H9 (cell line): ENCODE data around the gene TCF23. TPM values are rescaled to one million over a fixed set of nuclear protein-coding genes. Genes with fewer than 3 reads are reported as not detected.

Experiments
- DNase-seq: peaks from one replicate; pipeline ENCODE4 v3.0.0-alpha.2; 2017
- H2AFZ ChIP-seq: one replicate; pipeline ENCODE4 v1.6.1; 2013; ENCODE audit warnings: mild to moderate bottlenecking, low read length, control low read depth, moderate library complexity
- H2AK5ac ChIP-seq: 2 replicates; pipeline ENCODE4 v1.6.1; 2013; ENCODE audit warnings: low read length, control low read depth, mixed read lengths; ENCODE audit not compliant: insufficient read length
- H2BK120ac ChIP-seq: one replicate; pipeline ENCODE4 v1.6.1; 2013; ENCODE audit warnings: low read depth, mild to moderate bottlenecking, low read length, control low read depth, inconsistent platforms; ENCODE audit not compliant: poor library complexity, severe bottlenecking
- H2BK12ac ChIP-seq: 2 replicates; pipeline ENCODE4 v1.6.1; 2013; ENCODE audit warnings: low read length, control low read depth, mixed read lengths, low read depth; ENCODE audit not compliant: insufficient read length
- H2BK15ac ChIP-seq: 2 replicates; pipeline ENCODE4 v1.6.1; 2013; ENCODE audit warnings: low read depth, low read length, control low read depth
- H2BK20ac ChIP-seq: one replicate; pipeline ENCODE4 v1.6.1; 2013; ENCODE audit warnings: low read depth, mild to moderate bottlenecking, low read length, control low read depth, inconsistent platforms; ENCODE audit not compliant: poor library complexity, severe bottlenecking
- H2BK5ac ChIP-seq: 2 replicates; pipeline ENCODE4 v1.6.1; 2013; ENCODE audit warnings: low read length, control low read depth, mixed read lengths; ENCODE audit not compliant: insufficient read length
- H3K14ac ChIP-seq: 2 replicates; pipeline ENCODE4 v1.6.1; 2013; ENCODE audit warnings: low read length, control low read depth; ENCODE audit not compliant: insufficient read depth
- H3K18ac ChIP-seq: 2 replicates; pipeline ENCODE4 v1.6.1; 2013; ENCODE audit warnings: low read depth, mild to moderate bottlenecking, mixed read lengths, low read length, control low read depth; ENCODE audit not compliant: insufficient read length
- H3K23ac ChIP-seq: 2 replicates; pipeline ENCODE4 v1.6.1; 2013; ENCODE audit warnings: low read length, control low read depth, mixed read lengths, low read depth; ENCODE audit not compliant: insufficient read length
- H3K23me2 ChIP-seq: 2 replicates; pipeline ENCODE4 v1.6.1; 2013; ENCODE audit warnings: low read depth, mild to moderate bottlenecking, mixed read lengths, low read length, control low read depth; ENCODE audit not compliant: insufficient read length, poor library complexity, severe bottlenecking
- H3K27ac ChIP-seq: 2 replicates; pipeline ENCODE4 v1.5.1; 2013; ENCODE audit warnings: low read length, control low read depth, mixed read lengths, low read depth; ENCODE audit not compliant: insufficient read length
- H3K27me3 ChIP-seq: 2 replicates; pipeline ENCODE4 v1.6.1; 2013; ENCODE audit warnings: low read length, control low read depth, inconsistent platforms; ENCODE audit not compliant: insufficient read depth
- H3K4ac ChIP-seq: 2 replicates; pipeline ENCODE4 v1.6.1; 2013; ENCODE audit warnings: low read depth, mild to moderate bottlenecking, control low read depth, inconsistent platforms, low read length, moderate library complexity
- H3K4me1 ChIP-seq: 2 replicates; pipeline ENCODE4 v1.6.1; 2013; ENCODE audit warnings: low read length, control low read depth, inconsistent platforms; ENCODE audit not compliant: insufficient read depth
- H3K4me2 ChIP-seq: 2 replicates; pipeline ENCODE4 v1.6.1; 2013; ENCODE audit warnings: low read length, control low read depth, mixed read lengths; ENCODE audit not compliant: insufficient read length, insufficient read depth
- H3K56ac ChIP-seq: 2 replicates; pipeline ENCODE4 v1.6.1; 2013; ENCODE audit warnings: low read depth, mild to moderate bottlenecking, mixed read lengths, low read length, control low read depth; ENCODE audit not compliant: insufficient read length
- H3K79me1 ChIP-seq: 2 replicates; pipeline ENCODE4 v1.6.1; 2013; ENCODE audit warnings: low read depth, mild to moderate bottlenecking, moderate library complexity, low read length, control low read depth, inconsistent platforms; ENCODE audit not compliant: insufficient read depth, poor library complexity, severe bottlenecking
- H3K79me2 ChIP-seq: 2 replicates; pipeline ENCODE4 v1.6.1; 2013; ENCODE audit warnings: low read length, control low read depth, inconsistent platforms; ENCODE audit not compliant: insufficient read depth
- H3K9ac ChIP-seq: 2 replicates; pipeline ENCODE4 v1.6.1; 2013; ENCODE audit warnings: low read length, control low read depth, mixed read lengths; ENCODE audit not compliant: insufficient read length; ENCODE audit errors: extremely low read depth
- H3K9me3 ChIP-seq: one replicate; pipeline ENCODE4 v1.6.1; 2013; ENCODE audit warnings: low read depth, low read length, inconsistent platforms; ENCODE audit not compliant: control insufficient read depth
- H3T11ph ChIP-seq: one replicate; pipeline ENCODE4 v1.6.1; 2013; ENCODE audit warnings: mild to moderate bottlenecking, low read length, control low read depth, inconsistent platforms
- H4K20me1 ChIP-seq: one replicate; pipeline ENCODE4 v1.6.1; 2013; ENCODE audit not compliant: control insufficient read depth, insufficient read length, insufficient read depth
- H4K5ac ChIP-seq: 2 replicates; pipeline ENCODE4 v1.6.1; 2013; ENCODE audit warnings: low read depth, mild to moderate bottlenecking, mixed read lengths, low read length, control low read depth; ENCODE audit not compliant: insufficient read length
- H4K8ac ChIP-seq: replicated peaks from 2 replicates; pipeline ENCODE4 v1.6.1; 2013; ENCODE audit warnings: low read length, control low read depth, mixed read lengths, low read depth; ENCODE audit not compliant: insufficient read length
- H4K91ac ChIP-seq: 2 replicates; pipeline ENCODE4 v1.6.1; 2013; ENCODE audit warnings: low read depth, mild to moderate bottlenecking, moderate library complexity, mixed read lengths, low read length, control low read depth; ENCODE audit not compliant: insufficient read length
- H3K27ac Mint-ChIP-seq, 3 experiments: 2 replicates in 2 of 3; 3 replicates in 1 of 3; pipeline ENCODE4 v1.8.0; 2020 to 2021; ENCODE audit warnings: mixed read lengths in 3 of 3, mild to moderate bottlenecking in 1 of 3, moderate library complexity in 1 of 3
- H3K27me3 Mint-ChIP-seq: 2 replicates; pipeline ENCODE4 v1.8.0; 2021; ENCODE audit warnings: low read depth, mild to moderate bottlenecking, moderate library complexity, mixed read lengths
- H3K36me3 Mint-ChIP-seq, 3 experiments: 2 replicates in 2 of 3; 3 replicates in 1 of 3; pipeline ENCODE4 v1.8.0; 2020 to 2021; ENCODE audit warnings: low read depth in 3 of 3, mixed read lengths in 3 of 3; ENCODE audit not compliant: insufficient read depth in 1 of 3
- H3K4me1 Mint-ChIP-seq, 2 experiments: 2 replicates each; pipeline ENCODE4 v1.8.0; 2020; ENCODE audit warnings: mixed read lengths in 2 of 2
- H3K4me3 Mint-ChIP-seq, 2 experiments: 2 replicates in 1 of 2; 3 replicates in 1 of 2; pipeline ENCODE4 v1.8.0; 2020 to 2021; ENCODE audit warnings: mild to moderate bottlenecking in 2 of 2, mixed read lengths in 2 of 2, moderate library complexity in 1 of 2
- H3K9me3 Mint-ChIP-seq, 2 experiments: 2 replicates in 1 of 2; 3 replicates in 1 of 2; pipeline ENCODE4 v1.8.0; 2020; ENCODE audit warnings: mild to moderate bottlenecking in 2 of 2, mixed read lengths in 2 of 2, moderate library complexity in 1 of 2
- WGBS: extraction: QIAGEN DNeasy Blood & Tissue Kit; methylation state at CpG from one replicate; pipeline ENCODE4 v1.1.7; 2013; ENCODE audit warnings: missing lambda C conversion rate, low lambda C conversion rate, mixed read lengths; ENCODE audit not compliant: insufficient read length; ENCODE audit errors: extremely low coverage; 5-methylcytosine and 5-hydroxymethylcytosine counted together
- total RNA-seq: library from RNA; stranded (reverse); gene quantifications from 2 replicates; pipeline ENCODE4 v1.2.1, GENCODE V29; 2021
- TF ChIP-seq, protein P1 (sequence below): fragments of 200-600 bp; sonication (generic); conservative IDR thresholded peaks from 3 replicates; pipeline ENCODE4 v1.8.0; 2021; ENCODE audit warnings: antibody characterized with exemption, mild to moderate bottlenecking

Gene TCF23
- total RNA-seq, 1 experiment from 2014 or later = not detected

DNA sequence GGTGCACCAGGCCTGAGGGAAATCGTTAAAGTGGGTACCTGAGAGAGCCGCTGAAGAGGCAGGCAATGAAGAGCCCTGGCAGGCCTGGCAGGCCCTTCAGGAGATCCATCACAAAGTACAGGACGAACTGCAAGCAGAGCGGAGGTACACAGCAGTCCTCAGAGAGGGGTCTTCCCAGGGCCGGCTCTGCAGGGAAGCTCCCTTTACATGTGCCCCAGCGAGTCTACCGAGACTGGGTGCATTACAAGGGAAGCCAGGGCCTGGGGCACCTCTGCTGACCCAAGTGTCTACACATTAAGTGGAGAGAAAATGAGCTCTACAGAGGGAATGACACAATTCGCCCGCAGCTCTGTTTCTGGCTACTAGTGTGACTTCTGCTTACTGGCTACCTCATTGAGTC is 54.9 kb downstream of the TCF23 start:
- H2BK20ac ChIP-seq = no peak overlapping the region
- no peak overlapping the region for H3K9ac ChIP-seq
- WGBS = no CpG with 5 or more reads among the region's 9 CpGs
- H4K20me1 ChIP-seq = no peaks in the 10 kb centered on the region
- no peak overlapping the region for H2AK5ac ChIP-seq
- Mint-ChIP-seq H3K27ac (no peak overlapping the region), H3K4me3 (no peak overlapping the region), H3K27me3 (no peaks in the 10 kb centered on the region), H3K4me1 (peaks cover 7 to 9% of the 10 kb centered on the region in 2 experiments), H3K36me3 (peaks cover 65 to 97% (median 92%) of the 10 kb centered on the region in 3 experiments), H3K9me3 (no peaks in the 10 kb centered on the region)
- no peak overlapping the region for H2BK12ac ChIP-seq
- no peak overlapping the region for H2BK120ac ChIP-seq
- no peaks in the 10 kb centered on the region for H3K4me1 ChIP-seq
- no peaks in the 10 kb centered on the region for H3K23me2 ChIP-seq
- H3K27ac ChIP-seq = no peak overlapping the region
- no peak overlapping the region for H3T11ph ChIP-seq
- H3K79me1 ChIP-seq = no peaks in the 10 kb centered on the region
- H2BK15ac ChIP-seq = no peak overlapping the region
- H3K27me3 ChIP-seq = no peaks in the 10 kb centered on the region
- no peak overlapping the region for H3K56ac ChIP-seq
- DNase-seq = no peak
- no peaks in the 10 kb centered on the region for H3K9me3 ChIP-seq
- H4K91ac ChIP-seq = no peak overlapping the region
- no peak overlapping the region for H3K14ac ChIP-seq
- H3K18ac ChIP-seq = no peak overlapping the region
- no peak overlapping the region for H2BK5ac ChIP-seq
- no peak overlapping the region for H3K4me2 ChIP-seq
- H3K23ac ChIP-seq = no peak overlapping the region
- H3K79me2 ChIP-seq = no peaks in the 10 kb centered on the region
- H4K8ac ChIP-seq = no peak overlapping the region
- TF ChIP-seq, protein P1, sequence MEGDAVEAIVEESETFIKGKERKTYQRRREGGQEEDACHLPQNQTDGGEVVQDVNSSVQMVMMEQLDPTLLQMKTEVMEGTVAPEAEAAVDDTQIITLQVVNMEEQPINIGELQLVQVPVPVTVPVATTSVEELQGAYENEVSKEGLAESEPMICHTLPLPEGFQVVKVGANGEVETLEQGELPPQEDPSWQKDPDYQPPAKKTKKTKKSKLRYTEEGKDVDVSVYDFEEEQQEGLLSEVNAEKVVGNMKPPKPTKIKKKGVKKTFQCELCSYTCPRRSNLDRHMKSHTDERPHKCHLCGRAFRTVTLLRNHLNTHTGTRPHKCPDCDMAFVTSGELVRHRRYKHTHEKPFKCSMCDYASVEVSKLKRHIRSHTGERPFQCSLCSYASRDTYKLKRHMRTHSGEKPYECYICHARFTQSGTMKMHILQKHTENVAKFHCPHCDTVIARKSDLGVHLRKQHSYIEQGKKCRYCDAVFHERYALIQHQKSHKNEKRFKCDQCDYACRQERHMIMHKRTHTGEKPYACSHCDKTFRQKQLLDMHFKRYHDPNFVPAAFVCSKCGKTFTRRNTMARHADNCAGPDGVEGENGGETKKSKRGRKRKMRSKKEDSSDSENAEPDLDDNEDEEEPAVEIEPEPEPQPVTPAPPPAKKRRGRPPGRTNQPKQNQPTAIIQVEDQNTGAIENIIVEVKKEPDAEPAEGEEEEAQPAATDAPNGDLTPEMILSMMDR = no peak
- no peak overlapping the region for H2AFZ ChIP-seq
- no peak overlapping the region for H3K4ac ChIP-seq
- H4K5ac ChIP-seq = no peak overlapping the region
